ENCODE data around the gene RIPK1. TPM values are rescaled to one million over a fixed set of nuclear protein-coding genes. Genes with fewer than 3 reads are reported as not detected.

RIPK1 gene
- polyA plus RNA-seq, 1 of the 3 experiments (the other 2 are of a cell fraction): 12.0 TPM

DNA sequence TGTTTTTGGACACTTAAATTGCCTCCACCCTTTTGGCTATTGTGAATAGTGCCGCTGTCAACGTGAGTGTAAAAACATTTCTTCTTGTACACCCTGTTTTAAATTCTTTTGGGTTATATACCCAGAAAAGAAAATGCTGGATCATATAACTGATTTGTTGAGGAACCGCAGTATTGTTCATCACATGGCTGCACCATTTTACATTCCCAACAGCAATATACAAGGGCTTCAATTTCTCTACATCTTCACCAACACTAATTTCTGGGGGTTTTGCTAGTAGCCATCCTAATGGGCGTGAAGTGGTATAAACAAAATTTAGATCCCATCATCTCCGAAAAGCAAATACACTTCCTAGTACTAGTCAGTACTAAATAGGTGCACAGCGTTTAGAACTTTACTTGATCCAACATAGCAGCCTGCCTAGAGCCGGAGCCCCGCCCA is 49.6 kb downstream of the RIPK1 start:
- POLR2A ChIA-PET: interaction anchor here (2.1 kb wide), 1 partner anchor 112 kb away, joined by 12 read pairs; no protein-coding TSS in a partner anchor
- no peaks in the 10 kb centered on the region for H3K9me3 ChIP-seq
- peaks cover 7 to 23% of the 10 kb centered on the region in 2 experiments for H3K36me3 ChIP-seq (replicated peaks in 1 of 2; ENCODE audit: control insufficient read depth in 1 of 2, insufficient read depth in 2 of 2, low read length in 1 of 2)
- H3K9me2 ChIP-seq: no peaks in the 10 kb centered on the region
- H2AFZ ChIP-seq (ENCODE audit: low read depth): peak overlapping the region; percentile 83
- peak overlapping the region; percentile 90 for H3K9ac ChIP-seq
- peaks cover 11 to 16% of the 10 kb centered on the region in 2 experiments; a peak in 2 of 4 replicates for H3K4me1 ChIP-seq (ENCODE audit: control insufficient read depth in 1 of 2, insufficient read depth in 2 of 2, low read depth in 1 of 2, low read length in 1 of 2)
- peak overlapping the region; percentile 95 to 96 for H3K27ac ChIP-seq (ENCODE audit: low read depth in 2 of 2, low read length in 1 of 2)
- peak overlapping the region; percentile 84 to 87 for H3K4me3 ChIP-seq (ENCODE audit: low read depth in 2 of 2, low read length in 1 of 2)
- H3F3A ChIP-seq (replicated peaks; ENCODE audit: insufficient read depth): peaks cover 13% of the 10 kb centered on the region
- peak overlapping the region; percentile 93 for H3K4me2 ChIP-seq
- H3K79me2 ChIP-seq (ENCODE audit: insufficient read depth): peaks cover 11% of the 10 kb centered on the region
- WGBS (ENCODE audit: low lambda C conversion rate): 13% methylated on average over 8 of the region's 8 CpGs
- CTCF ChIA-PET: interaction anchor here (0.6 to 4.4 kb wide), 2 partner anchors 8 to 133 kb away, joined by 3 to 32 read pairs; no protein-coding TSS in a partner anchor
- TF ChIP-seq SIN3A (IDR thresholded peaks at IDR 0.05; ENCODE audit: borderline replicate concordance, low read depth, low read length): 0 out of 2 replicates have a peak, but pooled peaks have one; percentile 41
- TF ChIP-seq GABPA (IDR thresholded peaks at IDR 0.05; ENCODE audit: low read depth): no peak
- TF ChIP-seq NRF1 (IDR thresholded peaks at IDR 0.05; ENCODE audit: low read depth, low read length): 0 out of 2 replicates have a peak, but pooled peaks have one; percentile 13
- no peak for TF ChIP-seq FOXM1 (IDR thresholded peaks at IDR 0.05; ENCODE audit: low read depth)
- 0 out of 2 replicates have a peak, but pooled peaks have one; percentile 3 for TF ChIP-seq JUND (IDR thresholded peaks at IDR 0.05)
- no peak for TF ChIP-seq MEF2A (IDR thresholded peaks at IDR 0.05; ENCODE audit: borderline replicate concordance, low read depth)
- TF ChIP-seq EP300 (IDR thresholded peaks at IDR 0.05; ENCODE audit: borderline replicate concordance in 1 of 2, low read depth in 1 of 2, low read length in 1 of 2): no peak
- no peak for TF ChIP-seq TCF12 (IDR thresholded peaks at IDR 0.05)
- TF ChIP-seq, protein P1, sequence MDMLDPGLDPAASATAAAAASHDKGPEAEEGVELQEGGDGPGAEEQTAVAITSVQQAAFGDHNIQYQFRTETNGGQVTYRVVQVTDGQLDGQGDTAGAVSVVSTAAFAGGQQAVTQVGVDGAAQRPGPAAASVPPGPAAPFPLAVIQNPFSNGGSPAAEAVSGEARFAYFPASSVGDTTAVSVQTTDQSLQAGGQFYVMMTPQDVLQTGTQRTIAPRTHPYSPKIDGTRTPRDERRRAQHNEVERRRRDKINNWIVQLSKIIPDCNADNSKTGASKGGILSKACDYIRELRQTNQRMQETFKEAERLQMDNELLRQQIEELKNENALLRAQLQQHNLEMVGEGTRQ (IDR thresholded peaks at IDR 0.05; ENCODE audit: borderline replicate concordance, low read depth, low read length): no peak
- no peak for TF ChIP-seq CHD2 (IDR thresholded peaks at IDR 0.05; ENCODE audit: low read length, partially characterized antibody)
- no peaks in the 10 kb centered on the region for H3K27me3 ChIP-seq (ENCODE audit: insufficient read depth)
- H4K20me1 ChIP-seq (ENCODE audit: insufficient read depth): no peaks in the 10 kb centered on the region
- DNase-seq: no peak

DNA sequence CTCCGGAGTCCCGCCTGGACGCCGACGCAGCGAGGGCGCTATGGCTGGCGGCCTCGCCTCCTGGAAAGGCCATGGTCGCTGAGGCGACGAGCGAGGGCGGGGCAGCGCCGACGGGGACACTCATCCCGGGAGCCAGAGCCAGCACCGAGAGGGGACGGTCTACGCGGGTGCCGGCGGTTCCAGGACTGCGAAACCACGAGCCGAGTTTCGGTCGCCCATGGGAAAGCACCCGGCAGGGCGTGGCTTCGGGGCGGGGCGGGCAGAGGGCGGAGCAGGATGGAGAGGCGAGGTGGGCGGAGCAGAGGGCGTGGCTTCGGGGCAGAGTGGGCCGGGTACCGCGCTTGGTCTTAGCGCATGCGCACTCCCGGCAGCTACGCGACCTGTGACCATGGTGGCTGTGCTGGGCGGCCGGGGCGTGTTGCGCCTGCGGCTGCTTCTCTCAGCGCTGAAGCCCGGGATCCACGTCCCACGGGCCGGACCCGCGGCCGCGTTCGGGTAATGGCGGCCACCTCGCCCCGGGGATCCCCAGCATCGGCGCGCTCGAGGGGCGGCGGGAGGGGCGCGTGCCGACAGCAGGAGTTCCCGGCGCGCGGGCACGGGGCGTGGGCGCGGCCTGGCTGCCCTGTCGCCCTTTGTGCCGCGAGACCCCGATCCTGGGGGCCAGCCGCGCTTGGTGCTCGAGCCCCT is 50.2 kb downstream of the RIPK1 start, which contains the start of gene BPHL:
BPHL (plus strand) TSS at position 359 of the 687 bp plus-strand sequence; CDS start at position 389, 30 bp downstream.
- DNase-seq: peak; percentile 100
- Histone ChIP-seq H3K27ac (ENCODE audit: low read depth in 2 of 2, low read length in 1 of 2) (peak within 1 kb of the TSS; percentile 95 to 96), H3K27me3 (ENCODE audit: insufficient read depth) (no peaks in the 10 kb centered on the region), H3K4me1 (ENCODE audit: control insufficient read depth in 1 of 2, insufficient read depth in 2 of 2, low read depth in 1 of 2, low read length in 1 of 2) (peaks cover 11 to 16% of the 10 kb centered on the region in 2 experiments; a peak in 2 of 4 replicates), H2AFZ (ENCODE audit: low read depth) (peak within 1 kb of the TSS; percentile 83), H3K4me3 (ENCODE audit: low read depth in 2 of 2, low read length in 1 of 2) (peak within 1 kb of the TSS; percentile 84 to 87), H3K9me2 (no peaks in the 10 kb centered on the region), H4K20me1 (ENCODE audit: insufficient read depth) (no peaks in the 10 kb centered on the region), H3K36me3 (replicated peaks in 1 of 2; ENCODE audit: control insufficient read depth in 1 of 2, insufficient read depth in 2 of 2, low read length in 1 of 2) (peaks cover 3 to 17% of the 10 kb centered on the region in 2 experiments), H3K4me2 (peak within 1 kb of the TSS; percentile 93), H3K79me2 (ENCODE audit: insufficient read depth) (peaks cover 11% of the 10 kb centered on the region), H3K9ac (peak within 1 kb of the TSS; percentile 90), H3F3A (replicated peaks; ENCODE audit: insufficient read depth) (peaks cover 13% of the 10 kb centered on the region), H3K9me3 (no peaks in the 10 kb centered on the region)
- 0% methylated on average over 17 of the region's 89 CpGs for WGBS (ENCODE audit: low lambda C conversion rate)
- ChIA-PET CTCF (interaction anchor here (4.4 kb wide), 1 partner anchor 132 kb away, joined by 32 read pairs; no protein-coding TSS in a partner anchor), POLR2A (interaction anchor here (1.3 to 2.1 kb wide), 2 partner anchors 108 to 111 kb away, joined by 3 to 12 read pairs; no protein-coding TSS in a partner anchor)
- TF ChIP-seq NFIC (IDR thresholded peaks at IDR 0.05; ENCODE audit: borderline replicate concordance) (no peak), ZBTB33 (IDR thresholded peaks at IDR 0.05; ENCODE audit: borderline replicate concordance, low read depth) (no peak), FOSL2 (IDR thresholded peaks at IDR 0.05; ENCODE audit: borderline replicate concordance, low read depth) (no peak), FOXJ3 (CRISPR knock-in tag; IDR thresholded peaks at IDR 0.05) (no peak), NRF1 (IDR thresholded peaks at IDR 0.05; ENCODE audit: low read depth, low read length) (peak; percentile 73), RXRA (IDR thresholded peaks at IDR 0.05; ENCODE audit: borderline replicate concordance, low read depth) (no peak), FOXM1 (IDR thresholded peaks at IDR 0.05; ENCODE audit: low read depth) (no peak)
- TF ChIP-seq, protein P2, sequence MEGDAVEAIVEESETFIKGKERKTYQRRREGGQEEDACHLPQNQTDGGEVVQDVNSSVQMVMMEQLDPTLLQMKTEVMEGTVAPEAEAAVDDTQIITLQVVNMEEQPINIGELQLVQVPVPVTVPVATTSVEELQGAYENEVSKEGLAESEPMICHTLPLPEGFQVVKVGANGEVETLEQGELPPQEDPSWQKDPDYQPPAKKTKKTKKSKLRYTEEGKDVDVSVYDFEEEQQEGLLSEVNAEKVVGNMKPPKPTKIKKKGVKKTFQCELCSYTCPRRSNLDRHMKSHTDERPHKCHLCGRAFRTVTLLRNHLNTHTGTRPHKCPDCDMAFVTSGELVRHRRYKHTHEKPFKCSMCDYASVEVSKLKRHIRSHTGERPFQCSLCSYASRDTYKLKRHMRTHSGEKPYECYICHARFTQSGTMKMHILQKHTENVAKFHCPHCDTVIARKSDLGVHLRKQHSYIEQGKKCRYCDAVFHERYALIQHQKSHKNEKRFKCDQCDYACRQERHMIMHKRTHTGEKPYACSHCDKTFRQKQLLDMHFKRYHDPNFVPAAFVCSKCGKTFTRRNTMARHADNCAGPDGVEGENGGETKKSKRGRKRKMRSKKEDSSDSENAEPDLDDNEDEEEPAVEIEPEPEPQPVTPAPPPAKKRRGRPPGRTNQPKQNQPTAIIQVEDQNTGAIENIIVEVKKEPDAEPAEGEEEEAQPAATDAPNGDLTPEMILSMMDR (IDR thresholded peaks at IDR 0.05): no peak
- TF ChIP-seq, protein P3, sequence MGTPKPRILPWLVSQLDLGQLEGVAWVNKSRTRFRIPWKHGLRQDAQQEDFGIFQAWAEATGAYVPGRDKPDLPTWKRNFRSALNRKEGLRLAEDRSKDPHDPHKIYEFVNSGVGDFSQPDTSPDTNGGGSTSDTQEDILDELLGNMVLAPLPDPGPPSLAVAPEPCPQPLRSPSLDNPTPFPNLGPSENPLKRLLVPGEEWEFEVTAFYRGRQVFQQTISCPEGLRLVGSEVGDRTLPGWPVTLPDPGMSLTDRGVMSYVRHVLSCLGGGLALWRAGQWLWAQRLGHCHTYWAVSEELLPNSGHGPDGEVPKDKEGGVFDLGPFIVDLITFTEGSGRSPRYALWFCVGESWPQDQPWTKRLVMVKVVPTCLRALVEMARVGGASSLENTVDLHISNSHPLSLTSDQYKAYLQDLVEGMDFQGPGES (IDR thresholded peaks at IDR 0.05; ENCODE audit: low read depth, low read length): no peak
- TF ChIP-seq, protein P4, sequence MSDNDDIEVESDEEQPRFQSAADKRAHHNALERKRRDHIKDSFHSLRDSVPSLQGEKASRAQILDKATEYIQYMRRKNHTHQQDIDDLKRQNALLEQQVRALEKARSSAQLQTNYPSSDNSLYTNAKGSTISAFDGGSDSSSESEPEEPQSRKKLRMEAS (IDR thresholded peaks at IDR 0.05; ENCODE audit: low read depth): peak; percentile 48; the same call in 1 of the 2 replicates

All from SK-N-SH (cell line).